ENCODE measurements around the gene TMEM119.
"Not testable (repeated sequence)": the region's sequence is repeated elsewhere in the genome, so short reads cannot be mapped to it uniquely, and the experiment has no call there.

The TMEM119 gene

GRCh38 chr12:108634341-108634751, 36.5 kb upstream of the TMEM119 start:
- DNase-seq = peak in 1 of 5 donors; percentile 87

DNA sequence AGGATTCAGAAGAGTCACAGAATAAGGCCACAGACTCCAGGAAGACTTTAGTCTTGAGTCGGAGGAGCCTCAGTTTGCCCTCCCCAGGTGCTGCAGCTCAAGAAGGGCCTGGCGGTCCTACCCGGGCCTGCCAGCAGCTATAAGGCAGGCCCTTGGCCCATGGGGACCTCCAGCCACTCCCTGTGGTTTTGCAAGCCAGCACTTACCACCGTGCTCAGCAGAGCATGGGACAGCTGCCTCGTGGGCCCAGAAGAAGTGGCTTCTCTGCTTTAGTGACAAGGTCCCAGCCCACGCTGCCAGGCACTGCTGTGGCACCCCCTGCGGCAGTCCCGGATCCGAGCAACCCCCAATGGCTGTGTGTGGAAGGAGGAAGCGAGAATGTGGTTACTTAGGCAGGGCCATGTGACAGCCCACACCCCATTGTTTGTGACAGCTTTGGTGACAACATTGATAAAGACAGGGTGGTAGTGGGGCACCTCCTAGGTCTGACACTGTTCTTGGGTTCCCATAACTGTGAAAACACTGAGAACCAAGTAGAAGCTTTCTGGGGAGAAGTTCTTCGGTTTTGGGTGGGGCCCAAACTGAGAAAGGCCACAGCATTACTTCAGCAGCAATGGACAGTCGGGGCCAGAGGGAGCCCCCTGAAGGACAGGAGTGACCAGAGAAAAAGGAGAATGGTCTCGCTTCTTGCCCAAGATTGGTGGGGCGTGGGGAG, 35.8 kb upstream of the TMEM119 start, which contains the start of gene SELPLG:
SELPLG (minus strand) TSS at position 361 of the 715 bp plus-strand sequence. CDS start 9,587 bp downstream, outside the sequence.
- DNase-seq = peak; percentile 66 to 95 (median 77)

DNA sequence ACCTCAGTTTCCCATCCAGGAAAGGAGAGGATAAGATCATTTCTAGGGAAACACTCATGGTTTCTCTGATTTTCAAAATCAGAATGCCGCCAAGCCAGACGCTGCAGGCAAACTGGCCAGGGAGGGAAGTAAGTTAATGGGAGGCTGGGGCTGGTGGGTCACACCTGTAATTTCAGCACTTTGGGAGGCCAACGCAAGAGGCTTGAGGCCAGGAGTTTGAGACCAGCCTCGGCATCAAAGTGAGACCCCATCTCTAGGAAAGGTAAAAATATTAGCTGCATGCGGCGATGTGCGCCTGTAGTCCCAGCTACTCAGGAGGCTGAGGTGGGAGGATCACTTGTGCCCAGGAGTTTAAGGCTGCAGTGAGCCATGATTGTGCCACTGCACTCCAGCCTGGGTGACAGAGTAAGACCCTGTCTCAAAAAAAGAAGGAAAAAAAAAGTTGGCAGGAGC, 35.2 kb upstream of the TMEM119 start:
- no peak for DNase-seq

DNA sequence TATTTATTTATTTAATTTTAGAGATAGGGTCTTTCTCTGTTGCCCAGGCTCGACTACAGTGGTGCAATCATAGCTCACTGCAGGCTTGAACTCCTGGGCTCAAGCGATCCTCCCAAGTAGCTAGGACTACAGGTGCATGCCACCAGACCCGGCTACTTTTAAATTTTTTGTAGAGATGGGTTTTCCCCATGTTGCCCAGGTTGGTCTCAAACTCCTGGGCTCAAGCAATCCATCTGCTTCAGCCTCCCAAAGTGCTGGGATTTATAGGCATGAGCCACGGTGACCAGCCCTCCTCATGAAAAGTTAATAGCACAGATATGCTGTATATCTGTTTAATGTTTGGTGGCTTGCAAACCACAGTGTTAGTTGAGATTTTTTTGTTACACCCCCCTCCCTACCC, 33.4 kb upstream of the TMEM119 start:
- not testable (repeated sequence) for DNase-seq

GRCh38 chr12:108630481-108631207, 32.8 kb upstream of the TMEM119 start:
- DNase-seq = peak in 1 of 5 donors; percentile 35

DNA sequence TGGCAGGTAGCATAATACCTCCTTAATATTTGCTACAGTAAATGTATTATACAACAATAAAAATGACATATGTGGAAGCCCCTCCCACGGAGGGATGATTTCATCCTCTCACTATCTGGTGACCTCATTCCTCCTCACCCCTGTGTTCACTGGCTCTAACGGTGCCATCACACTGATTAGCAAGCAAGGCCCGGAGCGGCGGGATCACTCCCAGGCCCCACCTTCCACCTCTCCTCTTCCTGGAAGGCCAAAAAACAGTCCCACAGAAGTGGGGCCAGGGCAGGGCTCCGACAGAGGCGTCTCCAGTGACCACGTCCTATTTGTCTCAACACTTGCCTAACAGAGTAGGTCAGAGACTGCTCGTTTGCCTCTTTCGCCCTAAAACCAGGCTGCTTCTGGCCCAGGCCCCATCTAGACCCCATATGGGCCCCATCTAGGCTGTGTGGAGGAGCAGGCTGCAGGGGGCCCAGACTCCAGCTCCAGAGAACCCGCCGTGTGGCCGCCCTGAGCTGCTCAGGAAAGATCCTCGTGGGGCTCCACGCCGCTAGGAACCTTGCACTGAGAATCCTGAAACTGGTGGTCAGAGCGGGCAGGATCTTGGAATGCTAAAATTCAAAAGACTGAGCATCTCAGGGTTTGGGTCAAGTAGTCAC, 32.1 kb upstream of the TMEM119 start:
- DNase-seq = peak in 4 of 5 donors; percentile 41 to 75 (median 48)

- peak in 1 of 5 donors; percentile 38 for DNase-seq
Measured at GRCh38 chr12:108629151-108629550, 31.3 kb upstream of the TMEM119 start.

- no peak for DNase-seq
Measured at GRCh38 chr12:108627134-108627920, 29.4 kb upstream of the TMEM119 start.

- no peak for DNase-seq
Measured at GRCh38 chr12:108625228-108625627, 27.3 kb upstream of the TMEM119 start.

GRCh38 chr12:108623577-108623976, 25.7 kb upstream of the TMEM119 start:
- DNase-seq = no peak

GRCh38 chr12:108622921-108623514, 25.1 kb upstream of the TMEM119 start:
- DNase-seq = no peak

- no peak for DNase-seq
Measured at GRCh38 chr12:108622421-108622820, 24.5 kb upstream of the TMEM119 start.

GRCh38 chr12:108621161-108621560, 23.3 kb upstream of the TMEM119 start:
- DNase-seq = no peak

DNA sequence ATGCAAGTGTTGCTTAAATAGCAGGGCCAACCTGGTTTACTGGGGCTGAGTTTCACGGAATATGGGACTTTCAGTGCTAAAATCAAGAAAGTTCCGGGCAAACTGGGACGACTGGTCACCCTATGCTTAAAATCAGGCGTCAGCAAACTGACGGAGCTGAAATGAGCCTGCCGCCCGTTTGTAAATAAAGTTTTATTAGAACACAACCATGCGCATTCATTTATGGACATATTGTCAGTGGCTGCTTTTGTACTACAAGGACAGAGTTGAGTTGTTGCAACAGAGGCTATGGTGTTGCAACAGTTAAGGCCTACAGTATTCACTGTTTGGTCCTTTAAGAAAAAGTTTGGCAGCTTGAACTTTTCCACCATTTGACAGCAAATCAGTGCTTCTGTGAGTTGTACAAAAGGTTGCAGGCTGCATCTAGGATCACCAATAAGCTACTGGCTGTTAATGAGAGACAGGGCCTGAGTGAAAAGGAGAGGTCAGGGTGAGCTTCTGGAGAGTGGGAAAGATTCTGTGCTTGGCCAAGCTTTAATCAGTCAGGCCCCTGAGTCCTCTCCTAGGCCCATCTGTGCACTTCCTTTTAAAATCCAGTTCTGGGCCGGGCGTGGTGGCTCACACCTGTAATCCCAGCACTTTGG, 22.5 kb upstream of the TMEM119 start:
- DNase-seq = no peak

DNA sequence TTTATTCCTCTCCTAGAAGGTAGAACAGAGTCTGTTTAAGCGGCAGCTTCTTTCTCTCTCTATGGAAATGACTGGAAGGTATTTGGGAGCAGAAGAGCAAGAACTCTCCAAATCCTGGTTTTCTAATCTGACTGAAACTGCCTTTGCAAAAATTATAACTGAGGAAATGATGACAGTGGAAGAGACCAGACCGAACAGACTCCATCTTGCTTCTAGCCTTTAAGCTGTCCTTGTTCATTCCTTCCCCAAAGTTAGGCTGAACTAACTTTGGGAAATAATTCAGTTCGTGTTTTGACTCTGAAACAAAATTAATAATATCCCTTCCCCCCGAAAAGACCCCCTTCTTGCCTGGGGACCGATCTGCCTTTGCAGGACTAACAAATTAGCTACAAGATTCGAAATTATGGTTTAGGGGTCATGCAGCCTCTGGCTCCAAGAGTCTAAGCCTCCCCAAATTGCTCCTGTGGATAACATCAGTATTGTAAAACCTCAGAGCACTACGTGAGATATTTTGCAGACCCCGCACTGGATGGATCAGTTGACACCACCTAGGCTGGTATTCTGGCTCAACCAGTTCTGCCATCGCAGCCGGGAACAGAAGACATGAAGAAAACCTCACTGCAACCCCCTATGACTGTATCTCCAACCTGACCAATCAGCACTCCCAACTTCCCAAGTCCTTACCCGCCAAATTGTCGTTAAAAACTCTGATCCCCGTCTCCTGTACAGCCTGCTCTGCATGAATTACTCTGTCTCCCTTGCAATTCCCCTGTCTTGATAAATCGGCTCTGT, 21.7 kb upstream of the TMEM119 start:
- DNase-seq = no peak

DNA sequence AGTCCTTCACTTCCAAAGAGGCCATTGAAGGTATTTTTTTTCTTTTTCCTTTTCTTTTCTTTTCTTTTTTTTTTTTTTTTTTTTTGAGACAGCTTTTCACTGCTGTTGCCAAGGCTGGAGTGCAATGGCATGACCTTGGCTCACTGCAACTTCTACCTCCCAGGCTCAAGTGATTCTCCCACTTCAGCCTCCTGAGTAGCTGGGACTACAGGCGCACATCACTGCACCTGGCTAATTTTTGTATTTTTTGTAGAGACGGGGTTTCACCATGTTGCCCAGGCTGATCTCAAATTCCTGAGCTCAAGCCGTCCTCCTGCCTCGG, 21.0 kb upstream of the TMEM119 start:
- DNase-seq = not testable (repeated sequence)

- DNase-seq = peak; percentile 57 to 75 (median 71)
Measured at GRCh38 chr12:108618079-108618952, 20.4 kb upstream of the TMEM119 start.

DNA sequence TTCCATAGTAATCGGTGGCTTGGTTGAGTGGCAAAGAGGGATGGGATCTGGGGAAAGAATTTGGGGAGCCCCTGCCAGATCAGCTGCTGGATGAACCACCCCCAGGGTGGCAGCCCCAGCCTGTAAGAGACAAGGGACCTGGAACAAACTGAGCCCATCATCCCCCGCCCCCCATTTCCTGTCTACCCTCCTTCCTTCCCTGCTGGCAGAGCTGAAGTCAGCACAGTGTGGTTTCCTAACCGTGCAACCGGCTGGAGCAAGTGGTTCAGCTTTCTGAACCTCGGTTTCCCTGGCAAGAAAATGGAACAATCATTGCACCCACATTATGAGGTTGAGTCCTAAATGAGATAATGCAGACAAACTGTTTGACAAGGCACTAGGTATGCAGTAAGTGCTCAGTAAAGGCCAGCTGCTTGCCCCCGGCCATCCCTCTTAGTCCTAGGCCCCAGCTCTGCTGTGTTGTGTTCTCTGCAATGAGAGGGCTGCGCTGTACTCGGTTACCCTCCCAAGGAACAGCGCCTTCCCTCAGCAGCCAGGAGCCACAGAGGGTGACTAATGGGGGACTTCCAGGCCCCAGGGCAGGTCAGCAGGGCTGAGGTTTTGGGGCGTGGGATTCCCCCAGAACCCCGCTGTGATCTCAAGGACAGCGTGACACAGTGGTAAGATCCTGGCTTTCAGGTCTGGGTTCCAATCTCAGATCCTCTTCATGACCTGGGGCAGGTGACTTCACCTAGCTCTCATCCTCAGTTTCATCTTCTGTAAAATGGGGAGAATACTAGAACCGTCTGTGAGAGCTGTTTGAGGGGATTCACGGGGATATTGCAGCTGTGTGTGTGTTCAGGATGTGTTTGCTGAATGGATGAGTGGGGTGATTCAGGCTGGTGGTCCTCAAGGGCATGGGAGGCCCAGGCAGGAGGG, 19.3 kb upstream of the TMEM119 start:
- peak; percentile 56 to 78 (median 68) for DNase-seq

DNA sequence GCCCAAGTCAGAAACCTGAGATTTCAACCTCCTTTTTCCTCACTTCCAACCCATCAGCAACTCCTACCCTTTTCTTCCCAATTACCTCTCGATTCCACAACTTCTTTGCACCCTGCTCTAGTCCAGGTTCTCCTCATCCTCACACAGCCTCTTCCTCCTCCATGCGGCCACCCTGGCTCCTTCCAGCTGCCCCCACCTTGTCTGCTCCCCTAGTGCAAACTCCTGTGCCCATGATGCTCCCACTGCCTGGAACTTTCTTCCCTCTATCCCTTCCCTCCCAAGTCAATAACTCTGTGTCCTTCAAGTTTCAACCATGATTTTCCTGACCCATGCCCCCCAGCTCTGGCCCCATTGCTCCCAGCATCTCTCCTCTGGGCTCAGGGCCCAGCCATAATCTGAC, 18.5 kb upstream of the TMEM119 start:
- DNase-seq = no peak

Measured in T-helper 1 cell (primary cell).